Kidney epithelial cell (primary cell): ENCODE data around the gene ZDHHC13. TPM values are rescaled to one million over a fixed set of nuclear protein-coding genes. Genes with fewer than 3 reads are reported as not detected.

Source experiments
- DNase-seq: peaks from one replicate; pipeline ENCODE4 v3.0.0-alpha.2; 2010; ENCODE audit warnings: low read depth
- H3K27me3 ChIP-seq: 2 replicates; pipeline ENCODE4 v1.6.0; 2011; ENCODE audit warnings: low read length; ENCODE audit not compliant: control insufficient read depth, insufficient read depth
- H3K36me3 ChIP-seq: 2 replicates; pipeline ENCODE4 v1.5.1; 2011; ENCODE audit warnings: low read length; ENCODE audit not compliant: control insufficient read depth, insufficient read depth
- H3K4me3 ChIP-seq: 2 replicates; pipeline ENCODE4 v1.5.1; 2011; ENCODE audit warnings: low read depth, mild to moderate bottlenecking, control low read depth, low read length
- CTCF ChIP-seq: IDR thresholded peaks from 2 replicates; pipeline ENCODE4 v1.5.1; 2011; ENCODE audit warnings: mild to moderate bottlenecking, moderate library complexity, low read length, control low read depth, inconsistent platforms; ENCODE audit not compliant: insufficient read depth, poor library complexity, severe bottlenecking
- total RNA-seq: library from RNA; depleted of rRNA; stranded (reverse); fragments of >200 nt; gene quantifications from 2 replicates; pipeline ENCODE4 v1.2.3, GENCODE V29; 2015

Gene ZDHHC13
- total RNA-seq, 1 donor from 2014 or later = 23.3 TPM

GRCh38 chr11:19199048-19199447, 82.1 kb downstream of the ZDHHC13 start:
- no peak for DNase-seq
- Histone ChIP-seq H3K27me3 (no peaks in the 10 kb centered on the region), H3K36me3 (no peaks in the 10 kb centered on the region), H3K4me3 (no peak overlapping the region)
- TF ChIP-seq CTCF = no peak

- Histone ChIP-seq H3K27me3 (no peaks in the 10 kb centered on the region), H3K36me3 (no peaks in the 10 kb centered on the region), H3K4me3 (no peak overlapping the region)
- DNase-seq = no peak
- TF ChIP-seq CTCF = no peak
Measured at GRCh38 chr11:19199771-19200170, 82.8 kb downstream of the ZDHHC13 start.

GRCh38 chr11:19200410-19201201, 83.6 kb downstream of the ZDHHC13 start:
- no peaks in the 10 kb centered on the region for H3K27me3 ChIP-seq
- peak; percentile 63 for DNase-seq
- no peaks in the 10 kb centered on the region for H3K36me3 ChIP-seq
- no peak overlapping the region for H3K4me3 ChIP-seq
- no peak for TF ChIP-seq CTCF

GRCh38 chr11:19201737-19202605, 85.0 kb downstream of the ZDHHC13 start, which contains the start of gene CSRP3:
TSS of gene CSRP3 (minus strand) at chr11:19201983. CDS start at chr11:19192448, 9,535 bp downstream.
- Histone ChIP-seq H3K27me3 (no peaks in the 10 kb centered on the region), H3K36me3 (no peaks in the 10 kb centered on the region), H3K4me3 (no peak within 1 kb of the TSS)
- no peak for DNase-seq
- no peak for TF ChIP-seq CTCF

- no peak for TF ChIP-seq CTCF
- DNase-seq = no peak
- Histone ChIP-seq H3K27me3 (peaks cover 3% of the 10 kb centered on the region), H3K4me3 (no peak overlapping the region), H3K36me3 (no peaks in the 10 kb centered on the region)
Measured at GRCh38 chr11:19204836-19205235, 87.9 kb downstream of the ZDHHC13 start.
